K562 (cell line): Measurements from ENCODE around the gene CKS2. TPM values are rescaled to one million over a fixed set of nuclear protein-coding genes. Genes with fewer than 3 reads are reported as not detected.

Experiments
- ATAC-seq: fragments of 200-7000 bp; cut with Tn5 transposase; 3 replicates; pipeline ENCODE4 v1.9.1; 2020; ENCODE audit warnings: moderate library complexity
- BruUV-seq: library from RNA; stranded (reverse); fragments of 400-500 nt; replicated peaks from 2 replicates; lab custom pipeline; 2021; lab: Mats Ljungman, UMichigan
- CTCF ChIA-PET: fragments of 300-600 bp; formaldehyde crosslinking; extraction: SDS; loops from one replicate; lab custom pipeline; 2021; ENCODE audit warnings: low intra/inter-chr PET ratio; lab: Yijun Ruan, JAX
- POLR2A ChIA-PET: fragments of 300-600, 350-650 bp; sonication (Branson Sonifier 250); formaldehyde crosslinking; extraction: SDS; loops from one replicate; lab custom pipeline; 2021; ENCODE audit warnings: antibody characterized with exemption, inconsistent platforms; lab: Yijun Ruan, JAX
- DNase-seq, 4 experiments: peaks; one replicate each; pipeline versions ENCODE4 v3.0.0 to v3.0.0-alpha.2; 2011 to 2018; ENCODE audit warnings: low spot score in 3 of 4, mixed read lengths in 3 of 4; ENCODE audit errors: extremely low read depth in 1 of 4
- FAIRE-seq: peaks from 2 replicates; lab custom pipeline; 2011; peaks lifted over from hg19 to GRCh38; lab: Jason Lieb, UNC
- H2AFZ ChIP-seq: 2 replicates; pipeline ENCODE4 v1.6.0; 2011; ENCODE audit warnings: low read depth, low read length, control low read depth, inconsistent platforms
- H3K27ac ChIP-seq: fragments of 200-600 bp; 3 replicates; pipeline ENCODE4 v1.8.0; 2011; ENCODE audit warnings: low read depth, mild to moderate bottlenecking, control low read depth, inconsistent platforms, low read length, moderate library complexity, mixed read lengths; ENCODE audit errors: extremely low read depth
- H3K27me3 ChIP-seq, 2 experiments: fragments of 300-600 bp in 1 of 2; 2 replicates in 1 of 2; 3 replicates in 1 of 2; pipeline versions ENCODE4 v1.6.0 to v1.8.0; 2011; ENCODE audit warnings: inconsistent platforms in 2 of 2, low read length in 2 of 2, mild to moderate bottlenecking in 1 of 2, mixed read lengths in 1 of 2, moderate library complexity in 1 of 2; ENCODE audit not compliant: control insufficient read depth in 2 of 2, insufficient read depth in 2 of 2
- H3K36me3 ChIP-seq: fragments of 300-600 bp; 3 replicates; pipeline ENCODE4 v1.8.0; 2011; ENCODE audit warnings: mild to moderate bottlenecking, low read length, inconsistent platforms; ENCODE audit not compliant: control insufficient read depth, insufficient read depth
- H3K4me1 ChIP-seq, 2 experiments: fragments of 200-600 bp in 1 of 2; replicated peaks in 1 of 2; 2 replicates in 1 of 2; 3 replicates in 1 of 2; pipeline versions ENCODE4 v1.5.1 to v1.8.0; 2011; ENCODE audit warnings: inconsistent platforms in 2 of 2, low read length in 2 of 2, mild to moderate bottlenecking in 1 of 2, mixed read lengths in 1 of 2, moderate library complexity in 1 of 2; ENCODE audit not compliant: control insufficient read depth in 2 of 2, insufficient read depth in 2 of 2
- H3K4me2 ChIP-seq: 2 replicates; pipeline ENCODE4 v1.6.1; 2011; ENCODE audit warnings: low read length, control low read depth, inconsistent platforms, mixed read lengths; ENCODE audit not compliant: insufficient read depth
- H3K4me3 ChIP-seq: fragments of 200-600 bp; sonication (generic), shearing (Covaris generic); 2 replicates; pipeline ENCODE4 v1.5.1; 2016; ENCODE audit warnings: control low read depth, inconsistent platforms
- H3K79me2 ChIP-seq: fragments of 200-600 bp; 3 replicates; pipeline ENCODE4 v1.8.0; 2011; ENCODE audit warnings: low read length, inconsistent platforms; ENCODE audit not compliant: control insufficient read depth, insufficient read depth
- H3K9ac ChIP-seq, 2 experiments: 2 replicates each; pipeline versions ENCODE4 v1.6.0 to v1.6.1; 2011; ENCODE audit warnings: low read depth in 2 of 2, low read length in 2 of 2, control low read depth in 1 of 2, inconsistent platforms in 1 of 2, mild to moderate bottlenecking in 1 of 2, mixed read lengths in 1 of 2; ENCODE audit not compliant: insufficient read depth in 1 of 2
- H3K9me1 ChIP-seq: one replicate; pipeline ENCODE4 v1.6.0; 2011; ENCODE audit warnings: inconsistent platforms, mild to moderate bottlenecking, low read length, moderate library complexity; ENCODE audit not compliant: control insufficient read depth, insufficient read depth
- H3K9me3 ChIP-seq: replicated peaks from 2 replicates; pipeline ENCODE4 v1.5.1; 2011; ENCODE audit warnings: low read depth, low read length, inconsistent platforms; ENCODE audit not compliant: control insufficient read depth, insufficient read depth
- H4K20me1 ChIP-seq: replicated peaks from 2 replicates; pipeline ENCODE4 v1.6.1; 2011; ENCODE audit warnings: low read length, inconsistent platforms, mixed read lengths; ENCODE audit not compliant: control insufficient read depth, insufficient read depth
- ERF ChIP-seq: fragments of 450-650 bp; formaldehyde crosslinking; IDR thresholded peaks from 2 replicates; pipeline ENCODE4 v1.4.0; 2020; ENCODE audit warnings: mild to moderate bottlenecking, mixed read lengths
- in situ Hi-C: fragments of 300-500 bp; cut with MboI; formaldehyde crosslinking; loops from 4 replicates; pipeline ENCODE4 v1.15.0; 2018; ENCODE audit warnings: inconsistent platforms, mixed read lengths
- intact Hi-C: fragments of 100-400 bp; cut with micrococcal nuclease; formaldehyde crosslinking; loops from 2 replicates; pipeline ENCODE4 v1.14.2; 2022
- polyA plus RNA-seq, 8 experiments: library from polyadenylated mRNA; depleted of rRNA in 4 of 8; stranded (reverse) in 5 of 8; unstranded in 3 of 8; fragments of >200 nt; fragmentation: Nextera tagmentation in 2 of 8; fragmentation: Illumina TruSeq in 1 of 8; extraction: Ambion mirVana in 2 of 8; extraction: Trizol in 1 of 8; gene quantifications; 2 replicates each; pipeline versions ENCODE4 v1.2.1 to v1.2.3, GENCODE V29; 2011 to 2014; ENCODE audit warnings: inconsistent platforms in 1 of 8, missing spikeins in 1 of 8
- total RNA-seq, 7 experiments: library from RNA; depleted of rRNA in 6 of 7; stranded (reverse); fragments of >200 nt in 6 of 7; fragmentation: Illumina TruSeq in 2 of 7; extraction: Trizol in 2 of 7; gene quantifications; 2 replicates each; pipeline versions ENCODE4 v1.2.1 to v1.2.3, GENCODE V29; 2011 to 2021; ENCODE audit warnings: low replicate concordance in 1 of 7
- TF ChIP-seq, protein P1 (sequence below), 2 experiments: fragments of 450-650 bp; formaldehyde crosslinking in 1 of 2; IDR thresholded peaks; 2 replicates each; pipeline versions ENCODE4 v1.4.0 to v1.6.1; 2014 to 2020; ENCODE audit warnings: mild to moderate bottlenecking in 2 of 2, borderline replicate concordance in 1 of 2, low read depth in 1 of 2

The CKS2 gene
- total and polyA plus RNA-seq, 9 of the 15 experiments (the other 6 are each of a cell fraction or from before 2014, with no cell fraction given) = 123 to 941 (median 321) TPM

DNA sequence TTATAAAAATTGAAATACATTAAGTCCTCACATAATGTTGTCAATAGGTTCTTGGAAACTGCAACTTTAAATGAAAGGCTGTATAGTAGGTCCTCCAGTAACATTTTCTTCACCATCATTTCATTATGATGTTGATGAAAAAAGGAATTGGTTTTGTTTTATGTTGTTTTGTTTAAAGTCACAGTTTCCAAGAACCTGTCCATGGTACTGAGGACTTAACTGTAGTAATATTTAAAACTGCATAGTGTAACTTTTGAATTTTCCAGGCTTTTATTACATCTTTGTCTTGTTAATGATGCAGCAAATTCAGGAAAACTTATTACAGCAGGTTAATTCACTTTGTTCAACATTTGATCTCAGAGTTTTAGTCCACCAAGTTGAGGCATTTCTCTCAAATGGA lies 18.9 kb downstream of the CKS2 start:
- H3K4me2 ChIP-seq = no peak overlapping the region
- H2AFZ ChIP-seq = no peak overlapping the region
- H3K9ac ChIP-seq = no peak overlapping the region
- DNase-seq (no peak), FAIRE-seq (no peak), ATAC-seq (no peak)
- BruUV-seq = no TSS peak
- no peaks in the 10 kb centered on the region for H3K9me3 ChIP-seq
- no peaks in the 10 kb centered on the region for H3K9me1 ChIP-seq
- no peaks in the 10 kb centered on the region for H4K20me1 ChIP-seq
- in situ Hi-C loops (no loop called here), intact Hi-C loops (no loop called here)
- H3K79me2 ChIP-seq = peaks cover 3% of the 10 kb centered on the region; the same call in 2 of the 3 replicates
- peaks cover 69% of the 10 kb centered on the region; the same call in 2 of the 3 replicates for H3K36me3 ChIP-seq
- H3K27ac ChIP-seq = no peak overlapping the region
- H3K4me3 ChIP-seq = no peak overlapping the region
- ChIA-PET CTCF (no interaction called here), POLR2A (no interaction called here)
- no peak for TF ChIP-seq ERF (CRISPR knock-in tag)
- TF ChIP-seq, protein P1, sequence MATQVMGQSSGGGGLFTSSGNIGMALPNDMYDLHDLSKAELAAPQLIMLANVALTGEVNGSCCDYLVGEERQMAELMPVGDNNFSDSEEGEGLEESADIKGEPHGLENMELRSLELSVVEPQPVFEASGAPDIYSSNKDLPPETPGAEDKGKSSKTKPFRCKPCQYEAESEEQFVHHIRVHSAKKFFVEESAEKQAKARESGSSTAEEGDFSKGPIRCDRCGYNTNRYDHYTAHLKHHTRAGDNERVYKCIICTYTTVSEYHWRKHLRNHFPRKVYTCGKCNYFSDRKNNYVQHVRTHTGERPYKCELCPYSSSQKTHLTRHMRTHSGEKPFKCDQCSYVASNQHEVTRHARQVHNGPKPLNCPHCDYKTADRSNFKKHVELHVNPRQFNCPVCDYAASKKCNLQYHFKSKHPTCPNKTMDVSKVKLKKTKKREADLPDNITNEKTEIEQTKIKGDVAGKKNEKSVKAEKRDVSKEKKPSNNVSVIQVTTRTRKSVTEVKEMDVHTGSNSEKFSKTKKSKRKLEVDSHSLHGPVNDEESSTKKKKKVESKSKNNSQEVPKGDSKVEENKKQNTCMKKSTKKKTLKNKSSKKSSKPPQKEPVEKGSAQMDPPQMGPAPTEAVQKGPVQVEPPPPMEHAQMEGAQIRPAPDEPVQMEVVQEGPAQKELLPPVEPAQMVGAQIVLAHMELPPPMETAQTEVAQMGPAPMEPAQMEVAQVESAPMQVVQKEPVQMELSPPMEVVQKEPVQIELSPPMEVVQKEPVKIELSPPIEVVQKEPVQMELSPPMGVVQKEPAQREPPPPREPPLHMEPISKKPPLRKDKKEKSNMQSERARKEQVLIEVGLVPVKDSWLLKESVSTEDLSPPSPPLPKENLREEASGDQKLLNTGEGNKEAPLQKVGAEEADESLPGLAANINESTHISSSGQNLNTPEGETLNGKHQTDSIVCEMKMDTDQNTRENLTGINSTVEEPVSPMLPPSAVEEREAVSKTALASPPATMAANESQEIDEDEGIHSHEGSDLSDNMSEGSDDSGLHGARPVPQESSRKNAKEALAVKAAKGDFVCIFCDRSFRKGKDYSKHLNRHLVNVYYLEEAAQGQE (IDR thresholded peaks at IDR 0.05; ENCODE audit: borderline replicate concordance) = 0 out of 2 replicates have a peak, but pooled peaks have one; percentile 6
- TF ChIP-seq, protein P1 (CRISPR knock-in tag; IDR thresholded peaks at IDR 0.05; ENCODE audit: low read depth) = no peak
- no peaks in the 10 kb centered on the region; a peak in 1 of 5 replicates for H3K4me1 ChIP-seq
- H3K27me3 ChIP-seq = no peaks in the 10 kb centered on the region
